ENCODE measurements around the gene FFAR2. TPM values are rescaled to one million over a fixed set of nuclear protein-coding genes. Genes with fewer than 3 reads are reported as not detected.

FFAR2 gene
- total RNA-seq, 1 donor from 2014 or later = not detected

DNA sequence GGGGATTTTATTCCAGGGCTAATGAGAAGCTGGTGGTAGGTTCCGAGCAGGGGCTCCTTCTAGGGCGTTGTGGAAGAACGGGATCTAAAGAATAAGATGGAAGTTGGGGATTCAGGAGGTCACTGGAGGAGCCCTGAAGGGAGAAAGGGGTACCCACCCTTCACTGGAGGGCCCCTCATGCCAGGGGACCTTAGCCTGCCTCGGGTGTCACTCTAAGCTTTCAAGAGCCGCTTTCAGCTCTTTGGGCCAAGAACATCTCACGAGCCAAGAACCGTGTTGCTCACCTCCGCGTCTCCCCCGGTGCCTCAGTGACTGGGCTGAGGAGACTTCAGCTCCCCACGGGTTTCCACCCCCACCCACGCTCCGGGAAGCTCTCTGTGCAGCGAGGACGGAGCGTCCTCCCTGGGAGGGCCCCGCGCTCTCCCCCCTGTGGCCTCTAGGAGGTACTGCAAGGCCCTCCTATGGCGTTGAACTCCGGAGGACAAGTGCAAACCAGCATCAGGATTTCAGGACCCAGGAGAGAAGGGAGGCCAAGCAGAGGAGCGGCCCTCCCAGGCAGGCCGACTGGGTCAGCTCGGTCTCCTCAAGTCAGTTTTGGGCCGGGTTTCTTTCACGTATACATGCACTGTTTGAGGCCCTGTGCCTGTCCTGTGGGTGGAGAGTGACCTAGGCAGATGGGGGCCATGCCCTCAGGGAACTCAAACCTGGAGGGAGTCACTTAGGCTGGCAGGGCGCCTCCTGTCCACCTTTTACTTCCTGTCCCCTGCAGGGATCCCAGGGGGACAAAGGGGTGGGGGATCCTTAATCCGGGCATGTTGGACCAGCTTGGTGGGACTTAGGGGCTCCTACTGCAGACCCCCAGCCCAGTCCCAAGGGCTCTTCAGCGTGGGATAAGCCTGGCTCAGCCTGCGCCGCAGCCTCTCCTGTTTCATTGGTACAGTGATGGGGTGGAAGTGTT is 47.3 kb downstream of the FFAR2 start:
- H3K4me3 ChIP-seq = no peak overlapping the region
- TF ChIP-seq, protein P1, sequence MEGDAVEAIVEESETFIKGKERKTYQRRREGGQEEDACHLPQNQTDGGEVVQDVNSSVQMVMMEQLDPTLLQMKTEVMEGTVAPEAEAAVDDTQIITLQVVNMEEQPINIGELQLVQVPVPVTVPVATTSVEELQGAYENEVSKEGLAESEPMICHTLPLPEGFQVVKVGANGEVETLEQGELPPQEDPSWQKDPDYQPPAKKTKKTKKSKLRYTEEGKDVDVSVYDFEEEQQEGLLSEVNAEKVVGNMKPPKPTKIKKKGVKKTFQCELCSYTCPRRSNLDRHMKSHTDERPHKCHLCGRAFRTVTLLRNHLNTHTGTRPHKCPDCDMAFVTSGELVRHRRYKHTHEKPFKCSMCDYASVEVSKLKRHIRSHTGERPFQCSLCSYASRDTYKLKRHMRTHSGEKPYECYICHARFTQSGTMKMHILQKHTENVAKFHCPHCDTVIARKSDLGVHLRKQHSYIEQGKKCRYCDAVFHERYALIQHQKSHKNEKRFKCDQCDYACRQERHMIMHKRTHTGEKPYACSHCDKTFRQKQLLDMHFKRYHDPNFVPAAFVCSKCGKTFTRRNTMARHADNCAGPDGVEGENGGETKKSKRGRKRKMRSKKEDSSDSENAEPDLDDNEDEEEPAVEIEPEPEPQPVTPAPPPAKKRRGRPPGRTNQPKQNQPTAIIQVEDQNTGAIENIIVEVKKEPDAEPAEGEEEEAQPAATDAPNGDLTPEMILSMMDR (IDR thresholded peaks at IDR 0.05) = peak; percentile 82 to 98 (median 97)
- no peak overlapping the region for H3K27ac ChIP-seq
- no peaks in the 10 kb centered on the region for H3K4me1 ChIP-seq
- peaks cover 0 to 3% of the 10 kb centered on the region in 2 donors for H3K36me3 ChIP-seq
- DNase-seq (ENCODE audit: low spot score in 2 of 2) = peak in 1 of 2 donors; percentile 74
- no peaks in the 10 kb centered on the region for H3K9me3 ChIP-seq
- H3K27me3 ChIP-seq = no peaks in the 10 kb centered on the region
- intact Hi-C loops (cut with DNase I) = loop anchor here (5.0 kb wide), 1 partner anchor 228 kb away; the partner anchor contains the start of gene USF2

DNA sequence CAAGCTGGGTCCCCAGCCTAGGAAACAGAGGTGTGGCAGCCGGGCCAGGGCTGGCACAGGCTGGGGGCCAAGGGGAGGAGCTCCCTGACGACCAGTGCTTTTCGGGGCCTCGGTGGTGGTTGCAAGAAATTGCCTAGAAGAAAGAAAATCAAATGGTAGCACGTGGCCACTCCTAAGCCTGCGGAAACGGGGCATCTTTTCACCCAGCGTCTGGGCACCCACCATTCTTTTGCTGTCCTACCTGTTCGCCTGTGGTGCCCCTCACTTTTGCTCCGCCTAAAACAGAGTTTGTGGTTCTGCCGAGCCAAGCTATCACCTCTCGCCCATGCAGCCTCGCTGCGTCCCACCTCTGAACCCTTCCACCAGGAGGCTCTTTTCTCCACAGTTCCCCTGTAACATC is 49.3 kb downstream of the FFAR2 start:
- no peaks in the 10 kb centered on the region for H3K27me3 ChIP-seq
- peaks cover 0 to 3% of the 10 kb centered on the region in 2 donors for H3K36me3 ChIP-seq
- H3K9me3 ChIP-seq = no peaks in the 10 kb centered on the region
- TF ChIP-seq, protein P1 (IDR thresholded peaks at IDR 0.05) = no peak
- H3K4me3 ChIP-seq = no peak overlapping the region
- no peak for DNase-seq (ENCODE audit: low spot score in 2 of 2)
- intact Hi-C loops (cut with DNase I) = loop anchor here (5.0 kb wide), 1 partner anchor 230 kb away; the partner anchor contains the start of gene USF2
- no peaks in the 10 kb centered on the region for H3K4me1 ChIP-seq
- H3K27ac ChIP-seq = no peak overlapping the region

DNA sequence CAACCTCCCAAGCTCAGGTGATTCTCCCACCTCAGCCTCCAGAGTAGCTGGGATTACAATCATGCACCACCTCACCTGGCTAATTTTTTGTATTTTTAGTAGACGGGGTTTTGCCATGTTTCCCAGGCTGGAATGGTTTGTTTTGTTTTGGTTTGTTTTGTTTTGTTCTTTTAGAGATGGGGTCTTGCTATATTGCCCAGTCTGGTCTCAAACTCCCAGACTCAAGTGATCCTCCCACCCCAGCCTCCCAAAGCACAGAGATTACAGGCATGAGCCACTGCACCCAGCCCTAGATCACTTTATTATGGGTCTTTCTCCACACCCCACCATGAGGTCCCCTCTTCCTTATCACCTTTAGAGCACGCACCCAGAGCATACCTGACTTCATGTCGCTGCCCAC is 50.2 kb downstream of the FFAR2 start:
- H3K27ac ChIP-seq = no peak overlapping the region
- no peaks in the 10 kb centered on the region for H3K4me1 ChIP-seq
- H3K4me3 ChIP-seq = no peak overlapping the region
- no peaks in the 10 kb centered on the region for H3K9me3 ChIP-seq
- H3K27me3 ChIP-seq = no peaks in the 10 kb centered on the region
- TF ChIP-seq, protein P1 (IDR thresholded peaks at IDR 0.05) = no peak
- intact Hi-C loops (cut with DNase I) = loop anchor here (5.0 kb wide), 1 partner anchor 231 kb away; the partner anchor contains the start of gene USF2
- DNase-seq (ENCODE audit: low spot score in 2 of 2) = no peak
- H3K36me3 ChIP-seq = peaks cover 0 to 3% of the 10 kb centered on the region in 2 donors

- no peaks in the 10 kb centered on the region for H3K9me3 ChIP-seq
- DNase-seq (ENCODE audit: low spot score in 2 of 2) = no peak
- no peaks in the 10 kb centered on the region for H3K27me3 ChIP-seq
- no peak overlapping the region for H3K4me3 ChIP-seq
- H3K4me1 ChIP-seq = no peaks in the 10 kb centered on the region
- intact Hi-C loops (cut with DNase I) = loop anchor here (5.0 kb wide), 1 partner anchor 232 kb away; the partner anchor contains the start of gene USF2
- no peak overlapping the region for H3K27ac ChIP-seq
- TF ChIP-seq, protein P1 (IDR thresholded peaks at IDR 0.05) = no peak
- H3K36me3 ChIP-seq = peaks cover 0 to 3% of the 10 kb centered on the region in 2 donors
Measured at GRCh38 chr19:35498984-35499527, 51.0 kb downstream of the FFAR2 start.

GRCh38 chr19:35500611-35501010 is 52.6 kb downstream of the FFAR2 start:
- peaks cover 0 to 3% of the 10 kb centered on the region in 2 donors for H3K36me3 ChIP-seq
- H3K4me3 ChIP-seq = no peak overlapping the region
- no peaks in the 10 kb centered on the region for H3K9me3 ChIP-seq
- no peaks in the 10 kb centered on the region for H3K4me1 ChIP-seq
- H3K27ac ChIP-seq = no peak overlapping the region
- no peaks in the 10 kb centered on the region for H3K27me3 ChIP-seq
- TF ChIP-seq, protein P1 (IDR thresholded peaks at IDR 0.05) = no peak
- intact Hi-C loops (cut with DNase I) = loop anchor here (10.0 kb wide), 1 partner anchor 436 kb away; no protein-coding TSS in a partner anchor
- no peak for DNase-seq (ENCODE audit: low spot score in 2 of 2)

Other genes with a start within 250 kb of the FFAR2 start
- gene FAM187B, start 219.5 kb upstream of the FFAR2 start, total RNA-seq = not detected
- gene LSR, start 199.3 kb upstream of the FFAR2 start, total RNA-seq = 79.4 TPM
- 116 TPM for gene USF2, start 179.3 kb upstream of the FFAR2 start, total RNA-seq
- not detected for gene HAMP, start 165.7 kb upstream of the FFAR2 start, total RNA-seq
- not detected for gene MAG, start 156.1 kb upstream of the FFAR2 start, total RNA-seq
- gene CD22, start 119.1 kb upstream of the FFAR2 start, total RNA-seq = 0.75 TPM
- not detected for gene FFAR1, start 100.4 kb upstream of the FFAR2 start, total RNA-seq
- not detected for gene FFAR3, start 89.8 kb upstream of the FFAR2 start, total RNA-seq
- not detected for gene GPR42, start 77.2 kb upstream of the FFAR2 start, total RNA-seq
- gene KRTDAP, start 42.2 kb downstream of the FFAR2 start, total RNA-seq = not detected
- gene DMKN, start 65.4 kb downstream of the FFAR2 start, total RNA-seq = 1.7 TPM
- gene SBSN, start 80.1 kb downstream of the FFAR2 start, total RNA-seq = not detected
- not detected for gene GAPDHS, start 85.2 kb downstream of the FFAR2 start, total RNA-seq
- gene TMEM147, start 97.4 kb downstream of the FFAR2 start, total RNA-seq = 99.7 TPM
- gene ATP4A, start 115.4 kb downstream of the FFAR2 start, total RNA-seq = not detected
- not detected for gene PMIS2, start 137.9 kb downstream of the FFAR2 start, total RNA-seq
- 1.9 TPM for gene HAUS5, start 164.5 kb downstream of the FFAR2 start, total RNA-seq
- gene RBM42, start 180.8 kb downstream of the FFAR2 start, total RNA-seq = 69.0 TPM
- gene ETV2, start 193.5 kb downstream of the FFAR2 start, total RNA-seq = 4.8 TPM
- gene COX6B1, start 200.1 kb downstream of the FFAR2 start, total RNA-seq = 301 TPM
- not detected for gene UPK1A, start 218.3 kb downstream of the FFAR2 start, total RNA-seq

All from ascending aorta (tissue), 2 donors.